ENCODE results near the gene SNAP25.

- no peak for TF ChIP-seq CTCF (IDR thresholded peaks at IDR 0.05)
- TF ChIP-seq POLR2AphosphoS5 (IDR thresholded peaks at IDR 0.05), result no peak
- TF ChIP-seq POLR2A (IDR thresholded peaks at IDR 0.05), result no peak
Measured at GRCh38 chr20:10253780-10254179, 35.1 kb downstream of the SNAP25 start.

Measured in suprapubic skin (tissue), 4 donors.